B cell (primary cell): ENCODE measurements around the gene PPP2R5C. TPM values are rescaled to one million over a fixed set of nuclear protein-coding genes. Genes with fewer than 3 reads are reported as not detected.

ENCODE experiments used
- ATAC-seq: fragments of 200-7000 bp; cut with Tn5 transposase; one replicate; pipeline ENCODE4 v1.10.0; 2021; ENCODE audit warnings: low read depth, mild to moderate bottlenecking, moderate number of reproducible peaks, moderate library complexity
- CTCF ChIA-PET: fragments of 350-600 bp; sonication (Branson Sonifier 250); formaldehyde crosslinking; loops from one replicate; lab custom pipeline; 2021; ENCODE audit warnings: antibody characterized with exemption, inconsistent platforms; lab: Charles Lee
- POLR2A ChIA-PET: fragments of 350-600 bp; sonication (Branson Sonifier 250); formaldehyde crosslinking; loops from one replicate; lab custom pipeline; 2021; ENCODE audit warnings: antibody characterized with exemption; lab: Charles Lee
- DNase-seq: peaks from one replicate; pipeline ENCODE4 v3.0.0; 2013
- H2AFZ ChIP-seq: 2 replicates; pipeline ENCODE4 v1.6.1; 2012; ENCODE audit warnings: mild to moderate bottlenecking, low read depth, low read length; ENCODE audit not compliant: insufficient read depth, poor library complexity, severe bottlenecking
- H3K27ac ChIP-seq, 2 donors: 1 replicate in 1 of 2; 2 replicates in 1 of 2; pipeline ENCODE4 v1.5.1; 2012 to 2013; ENCODE audit warnings: low read length in 2 of 2, mild to moderate bottlenecking in 2 of 2, moderate library complexity in 1 of 2
- H3K27me3 ChIP-seq, 4 experiments: fragments of 200-600 bp in 1 of 4; sonication (generic) in 1 of 4; replicated peaks in 1 of 4; 1 replicate in 2 of 4; 2 replicates in 2 of 4; pipeline versions ENCODE4 v1.6.1 to v1.7.0; 2013 to 2016; ENCODE audit warnings: low read length in 3 of 4, mild to moderate bottlenecking in 2 of 4, mixed read lengths in 1 of 4, moderate library complexity in 1 of 4; ENCODE audit not compliant: insufficient read depth in 4 of 4, control insufficient read depth in 3 of 4; ENCODE audit errors: control extremely low read depth in 1 of 4
- H3K36me3 ChIP-seq, 2 experiments: replicated peaks in 1 of 2; 1 replicate in 1 of 2; 2 replicates in 1 of 2; pipeline versions ENCODE4 v1.6.1 to v1.7.1; 2013; ENCODE audit warnings: low read length in 1 of 2; ENCODE audit not compliant: insufficient read depth in 2 of 2, control insufficient read depth in 1 of 2; ENCODE audit errors: control extremely low read depth in 1 of 2, extremely low read depth in 1 of 2
- H3K4me1 ChIP-seq, 2 donors: fragments of 200-600 bp in 1 of 2; sonication (generic) in 1 of 2; 1 replicate in 1 of 2; 2 replicates in 1 of 2; pipeline versions ENCODE4 v1.5.1 to v1.6.1; 2013 to 2017; ENCODE audit warnings: low read length in 2 of 2; ENCODE audit not compliant: control insufficient read depth in 2 of 2, insufficient read depth in 2 of 2
- H3K4me2 ChIP-seq: replicated peaks from 2 replicates; pipeline ENCODE3; 2012; ENCODE audit warnings: mild to moderate bottlenecking, low read depth, low read length; ENCODE audit not compliant: poor library complexity, severe bottlenecking
- H3K4me3 ChIP-seq, 5 experiments: fragments of 200-600 bp in 1 of 5; sonication (generic) in 1 of 5; 1 replicate in 3 of 5; 2 replicates in 2 of 5; pipeline versions ENCODE4 v1.5.1 to v1.7.0; 2011 to 2016; ENCODE audit warnings: low read length in 4 of 5, mild to moderate bottlenecking in 4 of 5, low read depth in 2 of 5, control low read depth in 1 of 5, moderate library complexity in 1 of 5; ENCODE audit not compliant: insufficient read depth in 1 of 5; ENCODE audit errors: control extremely low read depth in 1 of 5, extremely low read depth in 1 of 5
- H3K79me2 ChIP-seq: fragments of 200-600 bp; sonication (generic); one replicate; pipeline ENCODE4 v1.6.0; 2016; ENCODE audit warnings: low read length; ENCODE audit not compliant: control insufficient read depth, insufficient read depth
- H3K9ac ChIP-seq: fragments of 200-600 bp; sonication (generic); 2 replicates; pipeline ENCODE4 v1.6.1; 2017; ENCODE audit warnings: mild to moderate bottlenecking, low read length, moderate library complexity
- H3K9me3 ChIP-seq, 3 donors: one replicate each; pipeline versions ENCODE4 v1.6.1 to v1.7.1; 2013; ENCODE audit warnings: low read length in 2 of 3; ENCODE audit not compliant: control insufficient read depth in 2 of 3, insufficient read depth in 1 of 3; ENCODE audit errors: control extremely low read depth in 1 of 3
- H4K20me1 ChIP-seq: 2 replicates; pipeline ENCODE4 v1.6.0; 2012; ENCODE audit warnings: mild to moderate bottlenecking, low read length; ENCODE audit not compliant: insufficient read depth, control insufficient read depth, poor library complexity, severe bottlenecking
- H3K27ac Mint-ChIP-seq: one replicate; pipeline ENCODE4 v1.8.0; 2021; ENCODE audit warnings: mixed read lengths
- H3K27me3 Mint-ChIP-seq: one replicate; pipeline ENCODE4 v1.8.0; 2021; ENCODE audit warnings: mixed read lengths
- H3K4me1 Mint-ChIP-seq: one replicate; pipeline ENCODE4 v1.8.0; 2021; ENCODE audit warnings: mixed read lengths
- H3K4me3 Mint-ChIP-seq: one replicate; pipeline ENCODE4 v1.8.0; 2021; ENCODE audit warnings: mixed read lengths
- H3K9me3 Mint-ChIP-seq: one replicate; pipeline ENCODE4 v1.8.0; 2022; ENCODE audit warnings: mixed read lengths; ENCODE audit not compliant: insufficient read depth
- CTCF ChIP-seq: fragments of 200-600 bp; IDR thresholded peaks from one replicate; pipeline ENCODE4 v1.8.0; 2022; ENCODE audit warnings: antibody characterized with exemption, mild to moderate bottlenecking
- EZH2 ChIP-seq: IDR thresholded peaks from 2 replicates; pipeline ENCODE4 v1.6.1; 2012; ENCODE audit warnings: borderline replicate concordance, low read depth, mild to moderate bottlenecking, moderate library complexity, low read length; ENCODE audit not compliant: insufficient read depth, poor library complexity, severe bottlenecking
- whole genome bisulfite sequencing: methylation state at CpG from one replicate; pipeline ENCODE4 v1.1.5; 2013; ENCODE audit warnings: missing lambda C conversion rate; ENCODE audit not compliant: insufficient coverage; 5-methylcytosine and 5-hydroxymethylcytosine counted together
- intact Hi-C: fragments of 100-400 bp; cut with micrococcal nuclease; formaldehyde crosslinking; loops from one replicate; pipeline ENCODE4 v1.10.0; 2022
- polyA plus RNA-seq: library from polyadenylated mRNA; depleted of rRNA; stranded (reverse); fragments of >200 nt; gene quantifications from 2 replicates; pipeline ENCODE4 v1.2.3, GENCODE V29; 2012
- total RNA-seq, 2 donors: library from RNA; stranded (reverse); fragments of 120-200 nt in 1 of 2; gene quantifications; 1 replicate in 1 of 2; 2 replicates in 1 of 2; pipeline versions ENCODE4 v1.2.3 to v1.2.4, GENCODE V29; 2013 to 2022

PPP2R5C gene
- total and polyA plus RNA-seq, 2 donors (not counting 1 experiment from before 2014, with no cell fraction given) = 91.7 to 330 TPM

- Histone ChIP-seq H3K4me1 (no peaks in the 10 kb centered on the region), H3K79me2 (peaks cover 31% of the 10 kb centered on the region), H3K9ac (no peak overlapping the region), H2AFZ (no peak overlapping the region), H3K36me3 (peaks cover 0 to 81% of the 10 kb centered on the region in 2 experiments), H4K20me1 (peaks cover 42% of the 10 kb centered on the region), H3K27me3 (no peaks in the 10 kb centered on the region), H3K4me2 (no peak overlapping the region), H3K4me3 (no peak overlapping the region), H3K9me3 (peaks cover 0 to 15% (median 0%) of the 10 kb centered on the region in 3 donors), H3K27ac (no peak overlapping the region)
- TF ChIP-seq EZH2 (no peak), CTCF (no peak)
- 91% methylated on average over 10 of the region's 10 CpGs for WGBS
- intact Hi-C loops = no loop called here
- ATAC-seq = no peak
- Mint-ChIP-seq H3K4me3 (no peak overlapping the region), H3K9me3 (no peaks in the 10 kb centered on the region), H3K27me3 (no peaks in the 10 kb centered on the region), H3K27ac (no peak overlapping the region), H3K4me1 (no peaks in the 10 kb centered on the region)
- CTCF ChIA-PET = interaction anchor here (1.0 to 1.5 kb wide), 2 partner anchors 9 to 117 kb away, joined by 3 read pairs; no protein-coding TSS in a partner anchor
- DNase-seq = no peak
- POLR2A ChIA-PET = no interaction called here
These were observed 126.7 kb downstream of the PPP2R5C start for GRCh38 chr14:101888182-101888581.

- ATAC-seq (no peak), DNase-seq (no peak)
- Histone ChIP-seq H3K27me3 (no peaks in the 10 kb centered on the region), H2AFZ (no peak overlapping the region), H3K4me3 (no peak overlapping the region), H3K9me3 (peaks cover 0 to 15% (median 0%) of the 10 kb centered on the region in 3 donors), H3K27ac (no peak overlapping the region), H3K36me3 (peaks cover 4 to 73% of the 10 kb centered on the region in 2 experiments), H3K4me2 (no peak overlapping the region), H4K20me1 (peaks cover 31% of the 10 kb centered on the region), H3K79me2 (peaks cover 19% of the 10 kb centered on the region), H3K4me1 (no peaks in the 10 kb centered on the region), H3K9ac (no peak overlapping the region)
- ChIA-PET POLR2A (interaction anchor here (0.6 kb wide), 1 partner anchor 46 kb away, joined by 4 read pairs; no protein-coding TSS in a partner anchor), CTCF (no interaction called here)
- TF ChIP-seq CTCF (no peak), EZH2 (no peak)
- H3K4me1 Mint-ChIP-seq = no peaks in the 10 kb centered on the region
- H3K9me3 Mint-ChIP-seq = no peaks in the 10 kb centered on the region
- H3K27me3 Mint-ChIP-seq = no peaks in the 10 kb centered on the region
- H3K27ac Mint-ChIP-seq = peak overlapping the region; percentile 6
- H3K4me3 Mint-ChIP-seq = no peak overlapping the region
- intact Hi-C loops = no loop called here
- whole genome bisulfite sequencing = 95% methylated on average over 9 of the region's 10 CpGs
These were observed 127.9 kb downstream of the PPP2R5C start for GRCh38 chr14:101889366-101889765.
